Suprapubic skin (tissue), 4 donors: Measurements from ENCODE around the gene KLK12. TPM values are rescaled to one million over a fixed set of nuclear protein-coding genes. Genes with fewer than 3 reads are reported as not detected.

Experiments
- DNase-seq, 2 donors: peaks; one replicate each; pipeline ENCODE4 v3.0.0-alpha.2; 2019; ENCODE audit warnings: low spot score in 2 of 2
- H3K27ac ChIP-seq: fragments of 200-600 bp; sonication (generic); one replicate; pipeline ENCODE4 v1.5.1; 2019
- H3K27me3 ChIP-seq: fragments of 200-600 bp; sonication (generic); one replicate; pipeline ENCODE4 v1.5.1; 2019
- H3K36me3 ChIP-seq: fragments of 200-600 bp; sonication (generic); one replicate; pipeline ENCODE4 v1.5.1; 2019
- H3K4me1 ChIP-seq: fragments of 200-600 bp; sonication (generic); one replicate; pipeline ENCODE4 v1.5.1; 2019
- H3K4me3 ChIP-seq: fragments of 200-600 bp; sonication (generic); one replicate; pipeline ENCODE4 v1.5.1; 2019; ENCODE audit warnings: mild to moderate bottlenecking
- H3K9me3 ChIP-seq: fragments of 200-600 bp; sonication (generic); one replicate; pipeline ENCODE4 v1.5.1; 2019
- CTCF ChIP-seq, 2 donors: fragments of 200-600 bp in 1 of 2; fragments of 450-650 bp in 1 of 2; sonication (generic) in 1 of 2; IDR thresholded peaks; one replicate each; pipeline ENCODE4 v1.5.1; 2016 to 2019; ENCODE audit warnings: antibody characterized with exemption in 2 of 2, mild to moderate bottlenecking in 1 of 2, moderate library complexity in 1 of 2
- EP300 ChIP-seq: sonication (generic); formaldehyde crosslinking; IDR thresholded peaks from one replicate; pipeline ENCODE4 v1.6.1; 2017; ENCODE audit warnings: antibody characterized with exemption
- POLR2A ChIP-seq, 2 donors: fragments of 450-650 bp; IDR thresholded peaks; one replicate each; pipeline ENCODE4 v1.6.1; 2017; ENCODE audit warnings: antibody characterized with exemption in 2 of 2, mild to moderate bottlenecking in 2 of 2, moderate library complexity in 2 of 2
- POLR2AphosphoS5 ChIP-seq, 3 donors: sonication (generic); formaldehyde crosslinking; IDR thresholded peaks; one replicate each; pipeline ENCODE4 v1.6.1; 2017; ENCODE audit warnings: antibody characterized with exemption in 3 of 3
- WGBS: methylation state at CpG from one replicate; pipeline ENCODE4 v1.1.5; 2018; 5-methylcytosine and 5-hydroxymethylcytosine counted together
- total RNA-seq, 4 donors: library from RNA; depleted of rRNA; stranded (reverse); fragments of >200 nt; gene quantifications; one replicate each; pipeline ENCODE4 v1.1.0, GENCODE V29; 2016

The KLK12 gene
- total RNA-seq, 4 donors from 2014 or later, result 2.6 to 5.0 TPM; not detected in 2

GRCh38 chr19:51078731-51079130 is 43.9 kb upstream of the KLK12 start:
- peaks cover 4% of the 10 kb centered on the region for H3K27me3 ChIP-seq
- no peak for TF ChIP-seq POLR2A (IDR thresholded peaks at IDR 0.05)
- no peak for TF ChIP-seq EP300
- H3K36me3 ChIP-seq, result no peaks in the 10 kb centered on the region
- no peaks in the 10 kb centered on the region for H3K9me3 ChIP-seq
- no peak overlapping the region for H3K4me3 ChIP-seq
- peak in 1 of 2 donors; percentile 56 for DNase-seq
- no peak overlapping the region for H3K27ac ChIP-seq
- 56% methylated on average over 5 of the region's 6 CpGs for WGBS
- H3K4me1 ChIP-seq, result peaks cover 16% of the 10 kb centered on the region

DNA sequence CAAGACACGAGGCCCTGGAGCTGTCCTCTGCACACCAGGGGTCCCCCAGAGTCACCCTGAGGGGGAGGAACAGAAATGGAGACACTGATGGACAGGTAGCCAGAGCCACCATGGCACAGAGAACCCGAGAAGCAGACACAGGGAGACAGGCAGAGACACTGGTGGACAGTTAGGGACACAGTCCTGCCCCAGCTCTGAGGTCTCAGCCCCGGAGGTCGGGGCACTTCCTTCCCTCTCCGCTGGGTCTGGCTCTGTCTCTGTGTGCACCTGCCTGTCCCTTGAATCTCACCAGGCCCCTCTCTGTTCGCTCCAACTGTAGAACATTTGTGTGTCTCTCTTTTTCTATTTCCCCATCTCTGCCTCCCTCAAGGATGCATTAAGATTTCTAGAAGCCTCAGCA is 43.3 kb upstream of the KLK12 start:
- Histone ChIP-seq H3K27me3 (peaks cover 4% of the 10 kb centered on the region), H3K4me1 (peaks cover 16% of the 10 kb centered on the region), H3K36me3 (no peaks in the 10 kb centered on the region), H3K4me3 (no peak overlapping the region), H3K9me3 (no peaks in the 10 kb centered on the region), H3K27ac (no peak overlapping the region)
- TF ChIP-seq POLR2A (IDR thresholded peaks at IDR 0.05) (no peak), CTCF (IDR thresholded peaks at IDR 0.05) (no peak), POLR2AphosphoS5 (IDR thresholded peaks at IDR 0.05) (no peak), EP300 (no peak)
- peak in 1 of 2 donors; percentile 50 for DNase-seq
- WGBS, result 82% methylated on average over 6 of the region's 6 CpGs

DNA sequence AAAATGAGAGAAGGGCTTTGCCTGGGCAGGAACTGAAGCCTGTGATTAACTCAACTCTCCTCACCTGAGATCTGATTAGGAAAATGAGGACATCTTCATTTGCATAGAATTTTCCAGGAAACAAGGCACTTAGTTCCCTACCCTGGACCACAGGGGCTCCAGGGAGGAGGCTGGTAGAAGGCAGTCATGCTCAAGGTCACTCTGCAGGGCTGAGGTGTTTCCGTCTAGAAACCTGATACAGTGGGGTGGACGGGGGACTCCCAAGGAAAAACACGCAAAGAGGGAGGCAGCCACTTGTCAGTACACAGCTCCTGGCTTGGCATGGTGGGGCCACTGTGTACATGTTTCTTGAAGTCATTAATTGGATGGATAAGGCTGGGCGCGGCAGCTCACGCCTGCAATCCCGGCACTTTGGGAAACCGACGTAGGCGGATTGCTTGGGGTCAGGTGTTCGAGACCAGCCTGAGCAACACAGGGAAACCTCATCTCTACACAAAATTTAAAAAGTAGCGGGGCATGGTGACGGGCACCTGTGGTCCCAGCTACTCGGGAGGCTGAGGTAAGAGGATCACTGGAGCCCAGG is 41.9 kb upstream of the KLK12 start:
- H3K36me3 ChIP-seq, result no peaks in the 10 kb centered on the region
- H3K4me3 ChIP-seq, result no peak overlapping the region
- WGBS, result 51% methylated on average over 14 of the region's 14 CpGs
- no peaks in the 10 kb centered on the region for H3K9me3 ChIP-seq
- DNase-seq, result peak in 1 of 2 donors; percentile 30
- H3K27ac ChIP-seq, result peak overlapping the region; percentile 76
- H3K4me1 ChIP-seq, result peaks cover 16% of the 10 kb centered on the region
- no peak for TF ChIP-seq CTCF (IDR thresholded peaks at IDR 0.05)
- no peak for TF ChIP-seq POLR2A (IDR thresholded peaks at IDR 0.05)
- TF ChIP-seq POLR2AphosphoS5 (IDR thresholded peaks at IDR 0.05), result no peak
- TF ChIP-seq EP300, result no peak
- H3K27me3 ChIP-seq, result no peaks in the 10 kb centered on the region

- Histone ChIP-seq H3K27me3 (no peaks in the 10 kb centered on the region), H3K4me1 (peaks cover 21% of the 10 kb centered on the region), H3K9me3 (no peaks in the 10 kb centered on the region), H3K4me3 (no peak overlapping the region), H3K36me3 (no peaks in the 10 kb centered on the region), H3K27ac (peak overlapping the region; percentile 76)
- WGBS, result 62% methylated on average over 5 of the region's 5 CpGs
- DNase-seq, result no peak
- no peak for TF ChIP-seq POLR2AphosphoS5 (IDR thresholded peaks at IDR 0.05)
- no peak for TF ChIP-seq POLR2A (IDR thresholded peaks at IDR 0.05)
Observed at GRCh38 chr19:51075998-51076397, 41.2 kb upstream of the KLK12 start.

DNA sequence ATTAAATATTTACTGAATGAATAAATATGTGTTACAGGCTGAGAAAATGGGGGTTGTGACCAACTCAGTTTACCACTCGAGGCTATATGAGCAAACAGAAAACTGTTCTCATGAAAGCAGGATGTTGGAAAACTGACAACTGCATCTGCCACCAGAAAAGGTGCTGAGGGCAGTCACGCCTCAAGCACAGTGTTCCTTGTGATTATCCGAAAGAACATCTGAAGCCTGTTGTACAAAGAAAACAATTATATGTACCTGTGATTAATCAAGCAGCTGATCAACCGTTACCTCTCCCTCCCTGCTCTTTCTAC is 36.2 kb upstream of the KLK12 start:
- 41% methylated on average over 4 of the region's 4 CpGs for WGBS
- H3K36me3 ChIP-seq, result no peaks in the 10 kb centered on the region
- H3K4me1 ChIP-seq, result peaks cover 47% of the 10 kb centered on the region
- no peak overlapping the region for H3K4me3 ChIP-seq
- H3K27me3 ChIP-seq, result peaks cover 2% of the 10 kb centered on the region
- peak overlapping the region; percentile 24 for H3K27ac ChIP-seq
- no peaks in the 10 kb centered on the region for H3K9me3 ChIP-seq
- TF ChIP-seq CTCF (IDR thresholded peaks at IDR 0.05) (no peak), POLR2AphosphoS5 (IDR thresholded peaks at IDR 0.05) (no peak), POLR2A (IDR thresholded peaks at IDR 0.05) (no peak), EP300 (no peak)
- DNase-seq, result no peak

DNA sequence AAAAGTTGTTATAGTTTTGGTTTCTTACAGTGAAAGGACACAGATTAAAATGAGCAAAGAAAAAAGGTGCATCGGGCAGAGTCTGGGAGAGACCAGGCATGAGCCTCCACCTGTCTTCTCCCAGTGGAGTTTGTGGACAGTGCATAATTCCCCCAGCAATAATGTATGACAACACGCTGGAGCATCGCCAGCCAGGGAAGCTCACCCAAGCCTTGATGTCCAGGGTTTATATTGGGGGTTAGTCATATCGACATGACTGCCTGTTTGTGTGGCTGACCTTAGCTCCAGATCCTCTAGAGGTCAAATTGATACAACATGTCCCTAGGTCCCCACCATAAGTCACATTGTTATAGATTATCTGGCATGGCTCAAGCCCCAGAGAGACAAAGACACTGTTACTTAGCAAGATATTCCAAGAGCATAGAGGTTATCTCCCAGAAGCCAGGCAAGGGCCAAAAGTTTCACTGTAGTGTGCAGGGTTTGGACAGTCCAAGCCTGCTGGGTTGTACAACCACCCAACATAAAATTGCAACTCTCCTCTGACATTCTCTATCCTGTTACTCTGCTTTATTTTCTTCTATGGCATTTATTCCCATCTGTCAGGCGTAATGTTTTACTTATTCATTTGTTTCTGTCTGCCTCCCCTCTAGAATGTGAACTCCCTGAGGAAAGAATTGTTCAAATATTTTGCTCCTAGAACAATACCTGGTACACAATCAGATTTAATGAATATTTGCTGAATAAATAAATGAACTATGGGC is 35.7 kb upstream of the KLK12 start:
- Histone ChIP-seq H3K9me3 (no peaks in the 10 kb centered on the region), H3K4me1 (peaks cover 48% of the 10 kb centered on the region), H3K4me3 (no peak overlapping the region), H3K27me3 (peaks cover 8% of the 10 kb centered on the region), H3K36me3 (no peaks in the 10 kb centered on the region), H3K27ac (peak overlapping the region; percentile 24)
- TF ChIP-seq CTCF (IDR thresholded peaks at IDR 0.05) (no peak), POLR2AphosphoS5 (IDR thresholded peaks at IDR 0.05) (no peak), POLR2A (IDR thresholded peaks at IDR 0.05) (no peak), EP300 (no peak)
- 76% methylated on average over 5 of the region's 5 CpGs for WGBS
- DNase-seq, result no peak
